ENCODE measurements around the gene NPIPB2. TPM values are rescaled to one million over a fixed set of nuclear protein-coding genes. Genes with fewer than 3 reads are reported as not detected.
"Not testable (repeated sequence)": the region's sequence is repeated elsewhere in the genome, so short reads cannot be mapped to it uniquely, and the experiment has no call there.

The NPIPB2 gene
- total and polyA plus RNA-seq, 10 of the 15 experiments (the other 5 are each of a cell fraction or from before 2014, with no cell fraction given), result 1.9 to 29.3 (median 10.8) TPM

- TF ChIP-seq NFIC (IDR thresholded peaks at IDR 0.05; ENCODE audit: low read depth, low read length) (peak; percentile 41; the same call in 1 of the 2 replicates), MEF2B (IDR thresholded peaks at IDR 0.05; ENCODE audit: partially characterized antibody, poor library complexity, severe bottlenecking) (peak; percentile 54), HDGF (IDR thresholded peaks at IDR 0.05) (peak; percentile 79)
- TF ChIP-seq, protein P1, sequence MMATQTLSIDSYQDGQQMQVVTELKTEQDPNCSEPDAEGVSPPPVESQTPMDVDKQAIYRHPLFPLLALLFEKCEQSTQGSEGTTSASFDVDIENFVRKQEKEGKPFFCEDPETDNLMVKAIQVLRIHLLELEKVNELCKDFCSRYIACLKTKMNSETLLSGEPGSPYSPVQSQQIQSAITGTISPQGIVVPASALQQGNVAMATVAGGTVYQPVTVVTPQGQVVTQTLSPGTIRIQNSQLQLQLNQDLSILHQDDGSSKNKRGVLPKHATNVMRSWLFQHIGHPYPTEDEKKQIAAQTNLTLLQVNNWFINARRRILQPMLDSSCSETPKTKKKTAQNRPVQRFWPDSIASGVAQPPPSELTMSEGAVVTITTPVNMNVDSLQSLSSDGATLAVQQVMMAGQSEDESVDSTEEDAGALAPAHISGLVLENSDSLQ (IDR thresholded peaks at IDR 0.05), result peak; percentile 67
These were observed 21.1 kb upstream of the NPIPB2 start (continued) for GRCh38 chr16:11962978-11963377.

DNA sequence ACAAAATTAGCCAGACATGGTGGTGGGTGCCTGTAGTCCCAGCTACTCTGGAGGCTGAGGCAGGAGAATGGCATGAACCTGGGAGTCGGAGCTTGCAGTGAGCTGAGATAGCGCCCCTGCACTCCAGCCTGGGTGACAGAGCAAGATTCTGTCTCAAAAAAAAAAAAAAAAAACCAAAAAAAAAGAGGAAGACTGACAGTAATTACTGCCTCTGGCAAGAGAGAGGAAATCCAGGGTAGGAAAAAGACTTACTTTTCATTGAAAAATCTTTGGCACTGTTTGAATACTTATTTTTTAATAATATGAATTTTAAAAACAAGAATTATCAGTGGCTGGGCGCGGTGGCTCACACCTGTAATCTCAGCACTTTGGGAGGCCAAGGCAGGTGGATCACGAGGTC is 20.6 kb upstream of the NPIPB2 start:
- H3K36me3 ChIP-seq (ENCODE audit: control insufficient read depth in 2 of 2, insufficient read depth in 2 of 2, low read length in 1 of 2); DNase-seq (ENCODE audit: low read depth, low spot score); BruUV-seq (replicated peaks); H2AFZ ChIP-seq (ENCODE audit: control insufficient read depth, low read depth, low read length); H3K9me3 ChIP-seq (replicated peaks; ENCODE audit: control insufficient read depth, insufficient read depth, low read length); H3K9ac ChIP-seq (ENCODE audit: control insufficient read depth, insufficient read depth, low read length); in situ Hi-C loops (cut with MboI); H3K27ac ChIP-seq (ENCODE audit: control insufficient read depth, insufficient read depth); H3K27me3 ChIP-seq (replicated peaks in 1 of 2; ENCODE audit: control insufficient read depth in 2 of 2, insufficient read depth in 2 of 2, low read length in 1 of 2); FAIRE-seq; H4K20me1 ChIP-seq (ENCODE audit: control insufficient read depth, insufficient read depth); ATAC-seq: not testable (repeated sequence)
- ChIA-PET CTCF (interaction anchor here (0.7 to 8.5 kb wide), 3 partner anchors 16 to 106 kb away, joined by 4 to 73 read pairs (median 4); partner anchors contain the start of gene SNX29), RAD21 (ENCODE audit: unreplicated experiment) (interaction anchor here (0.7 to 8.0 kb wide), 4 partner anchors 17 to 106 kb away, joined by 3 to 162 read pairs (median 10); partner anchors contain the start of gene SNX29), SMC1A (ENCODE audit: uncharacterized antibody, unreplicated experiment) (interaction anchor here (0.6 to 1.4 kb wide), 3 partner anchors 21 to 498 kb away, joined by 3 read pairs; no protein-coding TSS in a partner anchor), POLR2A (interaction anchor here (0.5 to 9.6 kb wide), 5 partner anchors 17 to 576 kb away, joined by 3 to 171 read pairs (median 4); partner anchors contain the start of gene SNX29)
- 85% methylated on average over 5 of the region's 5 CpGs for WGBS (ENCODE audit: insufficient coverage, insufficient replicate concordance, low lambda C conversion rate, missing lambda C conversion rate)
- H3K4me2 ChIP-seq (ENCODE audit: control insufficient read depth, insufficient read depth), result 0 out of 2 replicates have a peak overlapping the region, but pooled peaks have one; percentile 88
- peaks cover 30% of the 10 kb centered on the region for H3K4me1 ChIP-seq (ENCODE audit: control insufficient read depth, insufficient read depth, low read length)
- H3K79me2 ChIP-seq (ENCODE audit: control insufficient read depth, insufficient read depth, low read length), result peaks cover 19% of the 10 kb centered on the region
- intact Hi-C loops (cut with micrococcal nuclease; ENCODE audit: unreplicated experiment), result loop anchor here (10.0 kb wide), 1 partner anchor 62 kb away; no protein-coding TSS in a partner anchor
- 0 out of 2 replicates have a peak overlapping the region, but pooled peaks have one; percentile 57 for H3K4me3 ChIP-seq

Data from GM12878 (cell line).